Epithelial cell of proximal tubule (primary cell): ENCODE data around the gene SCTR. TPM values are rescaled to one million over a fixed set of nuclear protein-coding genes. Genes with fewer than 3 reads are reported as not detected.
A peak's percentile ranks its signal among the peaks of the same experiment; 100 is the strongest.

Experiments used
- DNase-seq: peaks from one replicate; pipeline ENCODE4 v3.0.0-alpha.2; 2011; ENCODE audit warnings: low read depth
- H3K4me3 ChIP-seq: 2 replicates; pipeline ENCODE4 v1.5.1; 2011; ENCODE audit warnings: low read depth, mild to moderate bottlenecking, low read length
- CTCF ChIP-seq: conservative IDR thresholded peaks from 2 replicates; pipeline ENCODE4 v1.5.1; 2012; ENCODE audit warnings: low read depth, mild to moderate bottlenecking, low read length
- total RNA-seq: library from RNA; depleted of rRNA; stranded (reverse); fragments of >200 nt; gene quantifications from 2 replicates; pipeline ENCODE4 v1.2.3, GENCODE V29; 2015

SCTR gene
- total RNA-seq, 1 donor from 2014 or later: not detected

DNA sequence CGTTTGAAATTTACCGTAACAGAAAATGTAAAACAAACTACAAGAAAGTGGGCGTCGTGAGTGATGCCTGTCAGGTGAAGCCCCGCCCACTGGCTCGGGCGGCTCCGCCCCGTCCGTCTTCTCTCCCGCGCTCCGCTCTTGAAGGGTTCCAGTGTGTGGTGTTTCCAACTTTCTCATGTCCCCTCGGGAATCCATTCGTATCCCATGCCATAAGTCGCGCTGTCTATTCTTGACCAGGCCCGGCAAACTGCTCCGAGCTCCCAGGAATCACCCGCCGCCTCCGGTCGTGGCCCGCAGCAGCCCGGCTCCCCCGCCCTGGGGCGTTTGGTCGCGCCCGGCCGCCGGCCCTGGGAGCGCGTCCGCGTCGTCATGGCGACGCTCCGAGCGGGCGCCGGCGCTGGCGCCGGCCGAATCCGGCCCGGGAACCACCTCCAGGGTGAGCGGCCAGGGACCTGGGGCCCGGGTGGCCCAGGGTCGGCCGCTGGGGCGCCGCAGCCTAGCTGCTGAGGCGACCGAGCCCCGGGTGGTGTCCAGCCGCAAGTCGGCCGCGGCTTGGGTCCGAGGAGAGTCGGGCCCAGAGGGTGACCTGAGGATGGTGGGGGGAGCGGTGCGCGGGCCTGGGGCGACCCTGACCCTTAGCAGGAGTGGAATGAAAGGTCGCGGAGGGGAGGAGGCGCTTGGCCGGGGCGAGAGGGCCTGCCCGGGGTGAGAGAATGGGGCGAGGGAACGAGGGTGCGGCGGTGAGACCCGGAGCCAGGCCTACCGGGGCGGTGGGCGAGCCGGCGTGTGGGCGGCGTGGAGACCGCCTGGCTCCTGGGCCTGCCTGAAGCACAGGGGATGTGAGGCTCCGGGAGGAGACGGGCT, 20.0 kb upstream of the SCTR start, which contains the start of gene CFAP221:
TSS of gene CFAP221 (plus strand) at position 375 of the 864 bp plus-strand sequence. CDS start 1,683 bp downstream, outside the sequence.
- no peak for DNase-seq

GRCh38 chr2:119541476-119541875, 17.2 kb upstream of the SCTR start:
- TF ChIP-seq CTCF: no peak
- no peak overlapping the region for H3K4me3 ChIP-seq
- DNase-seq: no peak

More for the DNA sequence above, 20.0 kb upstream of the SCTR start, which contains the start of gene CFAP221:
- no peak for TF ChIP-seq CTCF
- peak within 1 kb of the TSS; percentile 93 for H3K4me3 ChIP-seq

GRCh38 chr2:119537792-119538191, 13.5 kb upstream of the SCTR start:
- DNase-seq: no peak
- H3K4me3 ChIP-seq: no peak overlapping the region
- no peak for TF ChIP-seq CTCF

- DNase-seq: no peak
- H3K4me3 ChIP-seq: no peak overlapping the region
- TF ChIP-seq CTCF: no peak
These were observed 12.4 kb upstream of the SCTR start for GRCh38 chr2:119536707-119537106.

- no peak for TF ChIP-seq CTCF
- no peak overlapping the region for H3K4me3 ChIP-seq
- no peak for DNase-seq
These were observed 11.9 kb upstream of the SCTR start for GRCh38 chr2:119536211-119536610.

DNA sequence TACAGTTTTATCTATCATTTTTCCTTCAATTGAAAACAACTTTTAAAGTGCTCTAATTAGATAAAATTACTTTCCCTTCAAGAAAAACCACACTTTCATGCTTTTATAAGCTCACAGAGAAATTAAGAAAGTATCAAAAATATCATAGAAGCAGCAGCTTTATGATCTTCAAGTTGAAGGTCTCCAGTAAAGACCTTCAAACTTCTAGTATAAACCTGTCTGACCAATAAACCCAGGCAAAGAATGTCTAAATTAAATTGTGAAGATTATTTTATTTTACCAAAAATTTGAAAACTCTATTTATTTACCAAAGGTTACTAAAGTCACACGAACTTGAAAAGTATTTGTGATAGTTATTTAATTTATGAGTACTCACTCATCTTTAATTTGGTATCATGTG, 9.3 kb upstream of the SCTR start:
- no peak overlapping the region for H3K4me3 ChIP-seq
- DNase-seq: no peak
- TF ChIP-seq CTCF: no peak

DNA sequence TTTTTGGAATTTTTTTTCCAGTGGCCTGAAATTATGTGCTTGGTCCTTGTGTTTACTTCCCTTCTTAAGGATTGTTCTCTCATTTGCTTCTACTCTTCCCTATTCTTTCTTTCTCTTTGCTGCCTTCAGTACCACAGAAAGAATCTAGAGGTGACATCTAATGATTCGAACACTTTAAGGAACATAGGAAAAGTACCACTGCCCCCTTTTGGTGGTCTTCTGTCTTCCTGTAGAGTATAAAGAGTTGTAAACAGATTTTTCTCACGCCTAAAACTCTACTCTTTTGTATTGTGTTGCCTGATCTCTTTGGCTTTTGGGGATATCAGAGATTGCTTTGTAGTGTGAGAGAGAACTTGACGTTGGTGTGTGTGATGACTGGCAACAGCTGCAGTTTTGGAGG, 7.0 kb upstream of the SCTR start:
- peak; percentile 12 for TF ChIP-seq CTCF
- DNase-seq: no peak
- H3K4me3 ChIP-seq: no peak overlapping the region
